Measurements from ENCODE around the gene HPSE2. TPM values are rescaled to one million over a fixed set of nuclear protein-coding genes. Genes with fewer than 3 reads are reported as not detected.

Gene HPSE2
- total RNA-seq, 2 experiments from 2014 or later = 0.14 to 0.28 TPM

DNA sequence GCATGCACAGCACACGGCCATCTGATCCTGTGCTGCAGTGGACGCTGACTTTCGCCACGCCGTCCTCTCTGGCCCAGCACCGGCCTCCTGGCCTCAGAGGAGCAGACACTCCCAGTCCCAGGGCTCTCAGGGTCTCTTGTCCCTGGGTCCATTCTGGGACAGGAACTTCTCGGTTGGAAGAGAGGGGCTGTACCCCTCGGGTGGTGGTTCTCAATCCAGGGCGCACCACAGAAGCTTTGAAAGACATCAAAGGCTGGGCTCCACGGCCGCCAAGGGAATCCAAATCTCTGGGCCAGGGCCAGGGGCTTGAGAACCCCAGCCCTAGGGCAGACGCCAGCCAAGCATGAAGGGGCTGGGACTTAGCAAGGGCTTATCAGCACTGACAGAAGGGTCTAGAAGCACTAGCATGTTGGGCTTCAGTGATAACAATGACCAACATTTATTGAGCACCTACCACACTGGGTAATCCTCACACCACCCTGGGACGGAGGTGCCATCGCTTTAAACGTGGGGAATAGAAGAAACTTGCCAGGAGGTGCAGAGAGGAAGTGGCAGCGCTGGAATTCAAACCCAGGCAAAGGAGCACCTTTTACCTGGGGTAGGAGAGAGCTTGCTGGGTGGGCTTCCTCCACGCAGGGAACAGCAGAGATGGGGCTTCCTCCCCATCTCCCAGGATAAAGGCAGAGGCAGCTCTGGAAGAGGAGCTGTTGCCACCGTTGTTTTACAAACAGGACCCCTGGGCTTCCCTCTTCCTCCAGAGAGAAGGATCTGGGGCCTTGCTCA, 818.9 kb downstream of the HPSE2 start:
- no peak for ATAC-seq (ENCODE audit: low read depth)
- no peak overlapping the region for H3K4me3 Mint-ChIP-seq

DNA sequence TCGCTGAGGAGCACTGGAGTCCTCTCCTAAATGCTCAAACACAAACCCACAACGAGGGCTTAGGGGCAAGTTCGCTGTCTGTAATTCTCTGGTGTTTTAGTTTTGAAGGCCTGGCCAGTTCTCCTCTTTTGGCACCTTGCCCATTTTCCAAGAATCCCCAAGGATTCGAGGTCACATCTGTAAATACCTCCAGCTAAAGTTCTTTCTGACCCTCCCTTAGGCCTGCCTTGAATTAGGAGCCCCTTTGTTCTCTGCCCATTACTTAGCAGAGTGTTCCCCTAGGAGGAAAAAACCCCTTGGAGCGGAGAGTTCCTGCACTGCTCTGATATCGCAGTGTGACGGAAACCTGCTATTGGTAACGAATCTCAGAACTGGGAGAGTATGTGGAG, 819.9 kb downstream of the HPSE2 start:
- Mint-ChIP-seq H3K4me3 (no peak overlapping the region), H3K27ac (peak overlapping the region; percentile 42), H3K4me1 (peaks cover 8% of the 10 kb centered on the region), H3K9me3 (no peaks in the 10 kb centered on the region), H3K36me3 (peaks cover 4% of the 10 kb centered on the region), H3K27me3 (no peaks in the 10 kb centered on the region)
- ATAC-seq (ENCODE audit: low read depth) = no peak
- no peak for DNase-seq
- POLR2A ChIA-PET = interaction anchor here (0.5 to 2.4 kb wide), 4 partner anchors 9 to 30 kb away, joined by 3 to 11 read pairs (median 7); no protein-coding TSS in a partner anchor

More for the DNA sequence above, 818.9 kb downstream of the HPSE2 start:
- DNase-seq = no peak
- Mint-ChIP-seq H3K27me3 (no peaks in the 10 kb centered on the region), H3K36me3 (peaks cover 5% of the 10 kb centered on the region), H3K4me1 (peaks cover 8% of the 10 kb centered on the region), H3K9me3 (no peaks in the 10 kb centered on the region), H3K27ac (no peak overlapping the region)
- POLR2A ChIA-PET = no interaction called here

DNA sequence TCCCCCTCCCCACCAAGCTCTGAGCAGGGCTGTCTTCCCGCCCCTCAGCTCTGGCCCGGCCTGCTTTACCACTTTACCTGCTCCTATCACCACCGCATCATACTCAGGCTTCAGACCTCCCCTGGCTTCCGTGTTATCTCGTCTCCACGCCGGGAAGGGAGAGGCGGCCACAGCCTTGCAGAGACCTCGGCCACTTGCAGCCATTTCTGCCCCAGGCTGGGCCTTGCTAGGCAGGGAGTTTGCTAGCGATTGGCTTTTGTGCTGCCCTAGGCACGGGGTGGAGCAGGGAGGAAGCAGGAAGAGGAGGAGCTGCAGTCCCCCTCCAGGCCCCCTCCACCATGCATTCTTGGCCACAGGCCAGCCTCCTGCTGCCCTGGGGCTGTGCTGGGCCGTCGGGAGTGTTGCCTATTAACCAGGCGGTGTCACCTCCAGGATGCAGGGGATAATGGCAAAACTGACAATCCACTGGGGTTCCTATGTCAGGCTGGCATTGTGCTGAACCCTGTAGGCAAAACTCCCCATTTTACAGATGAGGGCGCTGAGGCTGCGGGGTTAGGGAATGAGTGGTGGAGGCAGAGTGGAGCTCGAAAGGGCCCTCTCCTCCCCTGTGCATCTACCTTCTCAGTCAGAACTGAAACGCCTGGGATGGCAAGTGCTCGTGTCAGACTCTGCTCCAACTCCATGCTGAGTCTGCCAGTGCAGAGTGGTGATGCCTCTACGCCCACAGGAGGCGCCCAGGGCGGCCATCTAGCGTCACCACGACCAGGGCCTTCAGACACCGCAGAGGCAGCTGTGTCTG, 820.5 kb downstream of the HPSE2 start, which contains the start of gene PYROXD2:
PYROXD2 (minus strand) TSS at position 251 of the 799 bp plus-strand sequence; CDS start at position 204, 47 bp downstream.
- peak; percentile 96 for ATAC-seq (ENCODE audit: low read depth)
- H3K4me3 Mint-ChIP-seq = peak within 1 kb of the TSS; percentile 99
- H3K36me3 Mint-ChIP-seq = peaks cover 4% of the 10 kb centered on the region
- H3K27ac Mint-ChIP-seq = peak within 1 kb of the TSS; percentile 99
- POLR2A ChIA-PET = interaction anchor here (0.5 to 2.4 kb wide), 6 partner anchors 10 to 32 kb away, joined by 3 to 11 read pairs (median 6); partner anchors contain the start of gene HPS1
- H3K27me3 Mint-ChIP-seq = no peaks in the 10 kb centered on the region
- DNase-seq = peak; percentile 68
- no peaks in the 10 kb centered on the region for H3K9me3 Mint-ChIP-seq
- peaks cover 8% of the 10 kb centered on the region for H3K4me1 Mint-ChIP-seq

DNA sequence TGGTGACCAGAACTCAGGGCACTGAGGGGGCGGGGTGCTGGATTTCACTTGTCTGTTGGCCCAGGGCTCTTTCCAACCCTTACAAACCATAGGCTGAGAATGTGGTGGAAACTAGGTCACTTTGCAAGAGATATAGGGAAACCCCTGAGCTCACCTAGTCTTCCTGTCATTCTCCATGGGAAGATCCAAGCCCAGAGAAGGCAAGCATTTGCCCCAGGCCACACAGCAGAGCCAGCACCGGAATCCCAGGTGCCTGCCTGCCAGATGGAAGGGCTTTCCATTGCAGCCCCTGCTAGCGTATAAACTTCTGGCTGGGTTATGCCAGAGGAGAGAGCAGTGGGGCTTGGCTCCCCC, 821.1 kb downstream of the HPSE2 start:
- DNase-seq (no peak), ATAC-seq (ENCODE audit: low read depth) (no peak)
- Mint-ChIP-seq H3K36me3 (peaks cover under 1% of the 10 kb centered on the region), H3K27ac (peak overlapping the region; percentile 99), H3K27me3 (no peaks in the 10 kb centered on the region), H3K9me3 (no peaks in the 10 kb centered on the region), H3K4me1 (peaks cover 8% of the 10 kb centered on the region), H3K4me3 (peak overlapping the region; percentile 99)
- POLR2A ChIA-PET = interaction anchor here (0.9 to 2.4 kb wide), 5 partner anchors 11 to 33 kb away, joined by 3 to 11 read pairs (median 6); partner anchors contain the start of gene HPS1

DNA sequence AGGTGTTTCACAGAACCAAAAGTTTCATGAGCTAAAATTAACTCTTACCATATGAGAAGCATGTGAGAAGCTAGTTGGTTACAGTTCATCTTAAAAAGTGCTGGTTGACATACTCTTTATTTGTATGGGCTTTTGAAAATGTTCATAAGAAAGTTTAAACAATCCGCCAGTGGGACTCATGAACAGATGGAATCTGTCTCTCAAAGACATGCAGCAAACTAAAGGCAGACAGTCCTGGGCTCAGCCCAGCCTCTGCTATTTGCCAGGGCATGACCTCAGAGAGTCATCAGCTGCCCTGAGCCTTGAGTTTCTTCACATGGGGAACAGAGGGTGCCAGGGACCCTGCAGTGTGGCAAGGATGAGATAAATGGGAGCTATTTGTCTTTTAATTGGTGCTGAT, 823.9 kb downstream of the HPSE2 start:
- POLR2A ChIA-PET = interaction anchor here (0.7 kb wide), 1 partner anchor 22 kb away, joined by 3 read pairs; no protein-coding TSS in a partner anchor
- H3K27ac Mint-ChIP-seq = no peak overlapping the region

DNA sequence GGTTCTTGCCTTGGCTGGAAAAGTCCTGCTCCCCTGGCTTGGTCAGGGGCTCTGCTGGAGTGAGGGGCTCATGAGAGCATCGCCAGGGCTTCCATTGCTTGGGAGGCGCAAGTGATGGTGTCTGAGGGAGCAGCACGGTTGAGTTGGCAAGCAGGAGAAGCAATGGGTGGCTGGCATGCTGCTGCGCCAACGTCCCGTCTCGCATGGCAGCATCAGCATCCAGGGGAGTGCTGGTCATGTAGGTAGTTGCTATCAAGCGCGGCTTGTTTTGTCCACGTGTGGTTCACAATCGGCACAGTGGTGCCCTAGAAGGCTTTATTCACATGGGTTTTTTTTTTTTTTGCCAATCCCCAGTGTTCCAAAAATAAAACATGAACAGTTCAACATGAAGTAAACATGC, 824.5 kb downstream of the HPSE2 start:
- H3K9me3 Mint-ChIP-seq = no peaks in the 10 kb centered on the region
- POLR2A ChIA-PET = interaction anchor here (0.7 kb wide), 1 partner anchor 23 kb away, joined by 3 read pairs; no protein-coding TSS in a partner anchor
- H3K4me3 Mint-ChIP-seq = no peak overlapping the region
- no peak for ATAC-seq (ENCODE audit: low read depth)
- H3K36me3 Mint-ChIP-seq = no peaks in the 10 kb centered on the region
- H3K27me3 Mint-ChIP-seq = no peaks in the 10 kb centered on the region
- no peak overlapping the region for H3K27ac Mint-ChIP-seq
- H3K4me1 Mint-ChIP-seq = peaks cover 8% of the 10 kb centered on the region
- no peak for DNase-seq

More for the DNA sequence above, 823.9 kb downstream of the HPSE2 start:
- ATAC-seq (ENCODE audit: low read depth) (no peak), DNase-seq (no peak)
- H3K27me3 Mint-ChIP-seq = no peaks in the 10 kb centered on the region
- H3K9me3 Mint-ChIP-seq = no peaks in the 10 kb centered on the region
- H3K4me3 Mint-ChIP-seq = no peak overlapping the region
- peaks cover 8% of the 10 kb centered on the region for H3K4me1 Mint-ChIP-seq
- H3K36me3 Mint-ChIP-seq = no peaks in the 10 kb centered on the region

DNA sequence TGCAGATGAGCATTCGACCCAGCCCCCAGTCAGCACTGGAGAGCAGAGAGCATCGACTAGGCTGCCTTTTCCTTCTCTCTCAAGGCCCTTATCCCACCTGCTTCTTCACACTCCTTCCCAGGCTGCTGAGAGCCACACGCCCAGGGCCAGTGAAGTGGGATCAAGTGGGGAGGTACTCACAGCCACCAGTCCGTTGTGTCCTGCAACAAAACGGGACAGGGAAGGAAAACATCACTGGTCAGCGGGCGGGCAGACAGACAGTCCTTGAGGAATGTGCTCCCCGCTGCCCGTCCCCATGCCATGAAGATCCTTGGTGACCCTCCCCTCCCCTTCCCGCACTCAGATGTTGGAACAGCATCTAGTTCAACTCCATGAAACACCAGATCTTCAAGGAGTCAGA, 824.9 kb downstream of the HPSE2 start:
- DNase-seq (no peak), ATAC-seq (ENCODE audit: low read depth) (no peak)
- POLR2A ChIA-PET = no interaction called here
- Mint-ChIP-seq H3K36me3 (no peaks in the 10 kb centered on the region), H3K4me3 (no peak overlapping the region), H3K4me1 (peaks cover 8% of the 10 kb centered on the region), H3K9me3 (no peaks in the 10 kb centered on the region), H3K27me3 (no peaks in the 10 kb centered on the region), H3K27ac (no peak overlapping the region)

DNA sequence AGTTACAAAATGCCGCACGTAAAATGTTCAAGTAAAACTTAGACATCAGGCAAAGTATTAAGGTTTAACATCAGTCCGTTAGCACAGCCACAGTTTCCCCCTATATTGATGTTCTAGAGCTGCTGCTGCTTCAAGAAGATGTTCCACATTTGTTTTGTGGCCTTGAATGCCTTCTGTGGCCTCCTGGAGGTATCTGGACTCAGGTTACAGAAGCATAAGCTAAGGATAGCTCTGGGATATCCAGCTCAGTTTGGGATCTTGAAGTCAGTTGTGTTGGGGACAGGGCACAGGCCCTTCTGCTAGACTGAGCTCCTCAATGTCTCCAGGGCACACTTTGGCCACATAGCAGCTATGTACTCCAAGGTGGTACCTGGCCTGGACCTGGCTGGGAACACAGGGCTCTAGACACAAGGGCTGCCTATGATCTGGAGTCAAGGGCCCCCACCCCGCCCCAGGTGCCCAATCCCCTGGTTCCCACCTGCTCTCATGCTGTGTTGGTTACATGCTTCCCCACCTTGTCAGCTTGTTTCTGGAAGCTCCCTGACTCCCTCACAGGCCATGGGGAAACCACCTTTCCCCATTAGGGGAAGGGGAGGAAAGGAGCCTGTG, 825.4 kb downstream of the HPSE2 start:
- peaks cover 8% of the 10 kb centered on the region for H3K4me1 Mint-ChIP-seq
- POLR2A ChIA-PET = no interaction called here
- H3K27me3 Mint-ChIP-seq = no peaks in the 10 kb centered on the region
- ATAC-seq (ENCODE audit: low read depth) (no peak), DNase-seq (no peak)
- H3K27ac Mint-ChIP-seq = no peak overlapping the region
- no peaks in the 10 kb centered on the region for H3K36me3 Mint-ChIP-seq
- H3K4me3 Mint-ChIP-seq = no peak overlapping the region
- no peaks in the 10 kb centered on the region for H3K9me3 Mint-ChIP-seq

DNA sequence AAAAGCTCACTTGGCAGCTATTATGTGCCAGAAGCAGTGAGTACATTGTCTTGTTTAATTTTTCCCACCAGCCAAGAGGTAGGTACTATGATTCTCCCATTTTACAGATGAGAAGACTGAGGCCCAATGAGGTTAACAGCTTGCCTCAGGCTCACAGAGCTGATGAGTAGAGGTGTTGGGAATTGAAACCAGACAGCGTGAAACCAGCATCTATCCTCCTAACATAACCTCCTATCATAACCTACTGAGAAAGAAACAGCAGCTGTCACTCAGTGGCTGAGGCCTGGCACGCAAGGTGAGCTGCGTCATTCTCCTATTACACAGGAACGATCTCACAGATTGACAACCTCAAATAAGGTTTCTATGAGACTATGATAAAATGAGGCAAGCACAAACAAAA, 826.9 kb downstream of the HPSE2 start:
- POLR2A ChIA-PET = no interaction called here
- no peaks in the 10 kb centered on the region for H3K36me3 Mint-ChIP-seq
- H3K27me3 Mint-ChIP-seq = no peaks in the 10 kb centered on the region
- DNase-seq (no peak), ATAC-seq (ENCODE audit: low read depth) (no peak)
- H3K4me3 Mint-ChIP-seq = no peak overlapping the region
- H3K4me1 Mint-ChIP-seq = no peaks in the 10 kb centered on the region
- no peak overlapping the region for H3K27ac Mint-ChIP-seq
- H3K9me3 Mint-ChIP-seq = no peaks in the 10 kb centered on the region

DNA sequence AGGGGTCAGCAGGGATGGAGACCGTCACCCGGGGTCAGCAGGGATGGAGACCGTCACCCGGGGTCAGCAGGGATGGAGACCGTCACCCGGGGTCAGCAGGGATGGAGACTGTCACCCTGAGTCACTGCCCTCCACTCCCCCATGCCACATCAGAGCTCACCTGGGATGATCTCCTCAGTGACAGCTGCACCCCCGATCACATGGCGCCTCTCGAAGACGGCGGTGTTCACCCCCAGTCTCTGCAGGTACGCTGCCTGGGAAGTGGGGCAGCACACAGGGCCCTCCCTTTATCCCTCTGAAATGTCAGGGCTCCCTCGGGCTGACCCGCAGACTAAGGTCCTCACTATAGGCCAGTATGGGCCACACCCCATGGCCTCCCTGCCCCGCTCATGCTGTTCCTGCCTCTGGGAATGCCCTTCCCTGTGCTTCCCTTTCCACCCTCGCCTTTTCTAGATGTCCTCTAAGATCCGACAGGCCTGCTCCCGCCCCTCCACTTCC, 827.9 kb downstream of the HPSE2 start:
- Mint-ChIP-seq H3K27ac (no peak overlapping the region), H3K4me1 (no peaks in the 10 kb centered on the region), H3K36me3 (no peaks in the 10 kb centered on the region), H3K4me3 (no peak overlapping the region), H3K9me3 (no peaks in the 10 kb centered on the region), H3K27me3 (no peaks in the 10 kb centered on the region)
- DNase-seq (no peak), ATAC-seq (ENCODE audit: low read depth) (no peak)
- POLR2A ChIA-PET = no interaction called here

Small RNA genes lying within 50 kb of the gene (microRNA-seq; reads per million reads assigned to microRNA genes)
- gene MIR4685 (not detected), gene MIR6507 (not detected)

Other genes with a start within 250 kb of the HPSE2 start
- under 1 TPM; 0.26 to 0.50 TPM for gene CNNM1, start 93.5 kb upstream of the HPSE2 start, total RNA-seq
- gene GOT1, start 194.8 kb upstream of the HPSE2 start, total RNA-seq = 10 to 100 TPM; 22.6 to 24.0 TPM

Measured in activated naive CD8-positive, alpha-beta T cell treated with anti-CD3 and anti-CD28 coated beads, Interleukin-2, amount 10 ng/mL, durations not matched to agents 7 days and 5 days (primary cell).